Neuron (in vitro differentiated cells): ENCODE measurements around the gene PTGFRN.
"Not testable (repeated sequence)": the region's sequence is repeated elsewhere in the genome, so short reads cannot be mapped to it uniquely, and the experiment has no call there.

Experiments used
- H2AFZ ChIP-seq: one replicate; pipeline ENCODE4 v1.6.1; 2013; ENCODE audit warnings: low read depth, mild to moderate bottlenecking, inconsistent platforms, low read length, moderate library complexity
- H3K27me3 ChIP-seq: one replicate; pipeline ENCODE4 v1.6.1; 2013; ENCODE audit warnings: low read length; ENCODE audit not compliant: insufficient read depth
- H3K36me3 ChIP-seq: one replicate; pipeline ENCODE4 v1.6.1; 2013; ENCODE audit warnings: low read length; ENCODE audit not compliant: insufficient read depth
- H3K4me1 ChIP-seq: one replicate; pipeline ENCODE4 v1.6.1; 2013; ENCODE audit warnings: low read length; ENCODE audit not compliant: insufficient read depth
- H3K4me3 ChIP-seq: 2 replicates; pipeline ENCODE4 v1.5.1; 2013; ENCODE audit warnings: mild to moderate bottlenecking, low read length, moderate library complexity
- H3K9me3 ChIP-seq: one replicate; pipeline ENCODE4 v1.6.1; 2013; ENCODE audit warnings: low read length

Gene PTGFRN

DNA sequence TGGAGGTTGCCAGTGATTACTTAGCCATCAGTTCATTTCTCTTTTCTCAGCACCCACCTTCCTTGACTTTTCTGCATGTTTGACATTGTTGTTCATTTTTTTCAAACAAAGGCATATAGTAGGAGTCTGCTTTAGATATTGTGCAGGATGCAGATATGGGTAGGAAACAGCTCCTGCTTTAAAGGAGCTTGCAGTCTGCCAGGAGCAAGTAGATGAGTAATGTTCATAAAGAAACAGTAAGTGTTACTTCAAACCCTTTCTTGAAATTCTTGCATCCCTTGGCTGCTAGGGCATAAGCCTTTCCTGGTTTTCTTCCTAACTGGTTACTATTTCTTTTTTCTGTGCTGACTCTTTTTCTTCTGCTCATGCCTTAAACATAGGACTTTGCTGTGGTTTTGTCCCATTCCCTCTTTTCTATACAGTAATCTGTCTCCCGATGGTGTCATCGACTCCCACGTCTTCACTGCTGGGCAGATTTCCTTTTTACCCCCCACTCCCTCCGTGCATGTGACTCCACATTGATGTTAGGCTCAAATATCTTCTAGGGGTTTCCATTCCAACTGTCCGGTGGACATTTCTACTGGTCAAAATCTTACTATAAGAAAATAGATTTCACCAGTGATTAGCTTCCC, 20.4 kb downstream of the PTGFRN start:
- Histone ChIP-seq H3K27me3 (no peaks in the 10 kb centered on the region), H3K9me3 (peaks cover 2% of the 10 kb centered on the region), H3K4me3 (no peak overlapping the region), H3K36me3 (peaks cover 4% of the 10 kb centered on the region), H3K4me1 (peaks cover 14% of the 10 kb centered on the region), H2AFZ (no peak overlapping the region)

DNA sequence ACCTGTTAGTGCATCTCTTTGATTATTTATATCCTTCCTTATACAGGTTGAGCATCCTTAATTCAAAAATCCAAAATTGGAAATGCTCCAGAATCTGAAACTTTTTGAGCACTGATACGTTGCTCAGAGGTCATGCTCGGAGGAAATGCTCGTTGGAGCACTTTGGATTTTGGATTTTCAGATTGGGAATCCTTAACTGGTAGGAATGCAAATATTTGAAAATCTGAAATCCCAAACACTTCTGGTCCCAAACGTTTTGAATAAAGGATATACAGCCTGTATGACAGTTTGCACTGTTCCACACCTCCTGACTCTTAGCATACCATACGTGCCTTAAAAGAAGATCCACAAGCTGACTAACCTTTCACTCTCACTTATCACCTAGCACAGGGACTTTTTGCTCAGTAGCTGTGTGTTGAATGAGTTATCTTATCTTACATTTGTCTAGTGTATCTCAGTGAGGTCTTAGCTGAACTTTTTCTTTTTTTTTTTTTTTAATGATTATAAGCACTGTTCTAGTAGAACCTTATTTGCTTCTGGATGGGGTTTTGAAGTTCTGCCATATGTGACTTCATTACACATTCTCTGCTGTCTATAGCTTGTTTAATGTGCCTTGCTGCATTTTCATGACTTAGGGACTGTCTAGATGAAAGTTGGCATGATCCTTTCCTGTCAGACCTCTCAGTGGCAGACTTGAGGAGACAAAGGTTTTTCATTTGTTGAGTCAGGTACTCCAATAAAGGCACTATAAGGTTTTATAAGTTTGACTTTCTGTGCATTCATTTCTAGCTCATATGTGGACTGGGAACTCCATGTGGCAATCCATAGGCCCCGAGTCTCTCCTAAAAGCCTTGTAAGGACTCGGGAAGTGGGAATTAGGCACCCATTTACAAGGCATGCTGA, 21.6 kb downstream of the PTGFRN start:
- Histone ChIP-seq H2AFZ (no peak overlapping the region), H3K9me3 (peaks cover 2% of the 10 kb centered on the region), H3K4me3 (no peak overlapping the region), H3K4me1 (peaks cover 14% of the 10 kb centered on the region), H3K36me3 (peaks cover 4% of the 10 kb centered on the region), H3K27me3 (no peaks in the 10 kb centered on the region)

DNA sequence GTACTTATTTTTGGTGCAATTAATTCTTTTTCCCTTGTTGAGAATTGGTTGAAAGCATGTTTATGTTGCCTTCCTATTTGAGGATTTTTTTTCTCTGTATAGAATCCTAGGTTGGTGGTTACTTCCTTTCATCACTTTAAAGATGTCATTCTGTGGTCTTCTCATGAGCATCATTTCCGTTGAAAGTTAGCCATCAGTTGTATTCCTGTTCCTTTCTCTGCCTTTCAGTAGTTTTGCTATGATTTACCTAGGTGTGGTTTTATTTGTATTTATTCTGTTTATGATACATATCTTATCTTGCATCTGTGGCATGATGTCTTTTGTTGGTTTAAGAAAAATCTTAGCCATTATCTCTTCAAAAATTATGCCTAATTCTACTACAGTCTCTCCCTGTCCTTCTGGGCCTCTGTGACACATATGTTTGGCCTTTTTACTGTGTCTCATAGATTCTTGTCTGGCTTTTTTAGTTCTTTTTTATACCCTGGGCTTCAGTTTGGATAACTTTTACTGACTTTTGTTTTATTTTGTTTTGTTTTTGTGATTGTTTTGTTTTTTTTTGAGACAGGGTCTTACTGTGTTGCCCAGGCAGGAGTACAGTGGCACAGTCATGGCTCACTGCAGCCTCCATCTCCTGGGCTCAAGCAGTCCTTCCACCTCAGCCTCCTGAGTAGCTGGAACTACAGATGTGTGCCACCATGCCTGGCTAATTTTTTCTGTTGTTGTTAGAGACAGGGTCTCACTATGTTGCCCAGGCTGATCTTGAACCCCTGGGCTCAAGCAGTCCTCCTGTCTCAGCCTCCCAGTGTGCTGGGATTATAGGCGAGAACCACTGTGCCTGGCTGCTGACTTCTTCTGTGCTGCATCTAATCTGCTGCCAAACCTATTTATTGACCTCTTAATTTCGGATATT, 24.1 kb downstream of the PTGFRN start:
- Histone ChIP-seq H3K36me3 (peaks cover 4% of the 10 kb centered on the region), H3K4me3 (no peak overlapping the region), H3K4me1 (peaks cover 3% of the 10 kb centered on the region), H3K27me3 (no peaks in the 10 kb centered on the region), H2AFZ (no peak overlapping the region), H3K9me3 (peaks cover 2% of the 10 kb centered on the region)

DNA sequence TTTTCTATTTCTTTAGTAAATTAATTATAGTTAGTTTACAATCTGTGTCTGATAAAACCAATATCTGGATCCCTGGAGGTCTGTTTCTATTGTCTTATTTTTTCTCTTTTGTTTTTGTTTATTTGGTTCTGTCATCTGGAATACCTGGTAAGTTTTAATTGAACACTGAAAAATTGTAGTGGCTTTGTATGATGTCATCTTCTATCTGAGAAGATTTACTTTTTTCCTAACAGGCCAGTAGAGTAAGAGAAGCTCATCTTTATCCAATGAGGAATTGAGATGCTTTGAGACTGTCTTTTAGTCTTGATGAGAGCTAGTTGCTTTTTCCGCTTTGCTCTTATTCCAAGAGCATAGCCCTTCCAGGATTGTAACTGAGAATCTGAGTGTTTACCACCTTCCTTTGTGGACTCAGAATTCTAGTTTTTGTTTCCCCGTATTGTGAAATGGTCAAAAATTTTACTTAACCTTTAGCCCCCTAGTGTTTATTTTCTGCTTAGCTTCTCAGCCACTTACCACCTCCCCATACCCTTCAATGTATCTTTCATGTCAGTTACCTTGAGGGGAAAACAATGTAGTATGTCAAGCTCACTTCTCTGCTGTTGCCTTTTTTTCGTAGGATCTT, 25.0 kb downstream of the PTGFRN start:
- H3K4me1 ChIP-seq, result no peaks in the 10 kb centered on the region
- no peak overlapping the region for H3K4me3 ChIP-seq
- no peak overlapping the region for H2AFZ ChIP-seq
- peaks cover 2% of the 10 kb centered on the region for H3K9me3 ChIP-seq
- H3K27me3 ChIP-seq, result no peaks in the 10 kb centered on the region
- peaks cover 4% of the 10 kb centered on the region for H3K36me3 ChIP-seq

DNA sequence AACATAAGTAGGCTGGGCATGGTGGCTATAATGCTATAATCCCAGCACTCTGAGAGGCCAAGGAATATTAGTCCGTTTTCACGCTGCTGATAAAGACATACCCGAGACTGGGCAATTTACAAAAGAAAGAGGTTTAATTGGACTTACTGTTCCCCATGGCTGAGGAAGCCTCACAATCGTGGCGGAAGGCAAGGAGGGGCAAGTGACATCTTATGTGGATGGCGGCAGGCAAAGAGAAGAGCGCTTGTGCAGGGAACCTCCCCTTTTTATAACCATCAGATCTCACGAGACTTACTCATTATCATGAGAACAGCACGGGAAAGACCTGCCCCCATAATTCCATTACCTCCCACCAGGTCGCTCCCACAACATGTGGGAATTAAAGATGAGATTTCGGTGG, 28.5 kb downstream of the PTGFRN start:
- Histone ChIP-seq H2AFZ (no peak overlapping the region), H3K4me3 (no peak overlapping the region), H3K36me3 (peaks cover 10% of the 10 kb centered on the region), H3K4me1 (peaks cover 10% of the 10 kb centered on the region), H3K27me3 (no peaks in the 10 kb centered on the region), H3K9me3 (no peaks in the 10 kb centered on the region)

DNA sequence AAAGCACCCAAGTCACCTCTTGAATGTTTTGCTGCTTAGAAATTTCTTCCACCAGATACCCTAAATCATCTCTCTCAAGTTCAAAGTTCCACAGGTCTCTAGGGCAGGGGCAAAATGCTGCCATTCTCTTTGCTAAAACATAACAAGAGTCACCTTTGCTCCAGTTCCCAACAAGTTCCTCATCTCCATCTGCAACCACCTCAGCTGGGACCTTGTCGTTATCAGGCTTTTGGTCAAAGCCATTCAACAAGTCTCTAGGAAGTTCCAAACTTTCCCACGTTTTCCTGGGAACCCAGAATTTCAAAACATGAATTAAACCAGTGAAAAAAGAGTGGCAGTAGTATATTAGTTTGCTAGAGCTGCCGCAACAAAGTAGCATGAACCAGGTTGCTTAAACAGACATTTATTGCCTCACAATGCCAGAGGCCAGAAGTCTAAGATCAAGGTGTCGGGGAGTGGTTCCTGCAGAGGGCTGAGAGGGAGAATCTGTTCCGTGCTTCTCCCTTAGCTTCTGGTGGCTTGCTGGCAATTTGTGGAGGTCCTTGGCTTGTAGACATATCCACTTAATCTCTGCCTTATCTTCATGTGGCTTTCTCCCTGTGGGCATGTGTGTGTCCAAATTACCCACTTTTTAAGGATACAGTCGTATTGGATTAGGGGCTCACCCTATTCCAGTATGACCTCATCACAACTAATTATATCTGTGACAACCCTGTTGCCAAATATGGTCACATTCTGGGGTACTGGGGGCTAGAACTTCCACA, 30.2 kb downstream of the PTGFRN start:
- H3K27me3 ChIP-seq, H3K9me3 ChIP-seq, H2AFZ ChIP-seq, H3K4me3 ChIP-seq: not testable (repeated sequence)
- peaks cover 20% of the 10 kb centered on the region for H3K36me3 ChIP-seq
- peaks cover 10% of the 10 kb centered on the region for H3K4me1 ChIP-seq

DNA sequence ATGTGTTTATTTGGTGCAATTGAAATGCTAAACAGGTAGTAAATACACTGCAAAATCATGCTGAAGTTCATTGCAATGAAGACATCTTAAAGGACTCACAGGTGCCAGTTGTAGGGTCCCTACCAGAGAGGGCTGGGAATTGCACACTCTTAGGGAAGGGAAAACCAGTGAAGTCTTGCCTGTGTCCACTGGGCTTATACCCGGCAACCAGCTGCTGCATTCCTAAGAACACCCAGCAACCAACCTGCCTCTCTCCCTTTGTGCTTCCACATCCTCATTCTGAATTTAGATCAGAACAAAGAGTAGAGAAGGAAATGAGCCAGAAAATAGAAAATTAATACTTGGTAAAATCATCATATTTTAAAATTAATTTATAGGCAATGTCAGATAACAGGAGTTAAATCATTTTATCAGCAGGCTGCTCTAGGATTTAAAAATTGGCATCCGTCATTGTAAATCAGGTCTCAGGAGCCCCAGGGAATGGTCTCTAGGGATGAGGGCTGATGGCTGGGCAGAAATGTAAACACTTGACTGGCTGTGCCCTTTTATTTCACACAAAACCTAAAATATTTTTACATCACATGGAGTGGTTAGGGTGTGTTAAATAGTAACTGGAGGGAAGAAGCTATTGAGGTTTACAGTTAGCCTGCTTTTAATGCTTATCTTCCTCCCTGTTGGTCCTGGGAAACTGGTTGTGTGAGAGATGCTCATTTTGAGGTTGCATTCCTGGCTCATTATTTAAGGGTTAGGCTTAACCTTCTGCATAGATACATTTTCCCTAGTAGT, 31.3 kb downstream of the PTGFRN start:
- no peak overlapping the region for H3K4me3 ChIP-seq
- H3K9me3 ChIP-seq, result no peaks in the 10 kb centered on the region
- H2AFZ ChIP-seq, result no peak overlapping the region
- peaks cover 10% of the 10 kb centered on the region for H3K4me1 ChIP-seq
- H3K27me3 ChIP-seq, result no peaks in the 10 kb centered on the region
- peaks cover 28% of the 10 kb centered on the region for H3K36me3 ChIP-seq

DNA sequence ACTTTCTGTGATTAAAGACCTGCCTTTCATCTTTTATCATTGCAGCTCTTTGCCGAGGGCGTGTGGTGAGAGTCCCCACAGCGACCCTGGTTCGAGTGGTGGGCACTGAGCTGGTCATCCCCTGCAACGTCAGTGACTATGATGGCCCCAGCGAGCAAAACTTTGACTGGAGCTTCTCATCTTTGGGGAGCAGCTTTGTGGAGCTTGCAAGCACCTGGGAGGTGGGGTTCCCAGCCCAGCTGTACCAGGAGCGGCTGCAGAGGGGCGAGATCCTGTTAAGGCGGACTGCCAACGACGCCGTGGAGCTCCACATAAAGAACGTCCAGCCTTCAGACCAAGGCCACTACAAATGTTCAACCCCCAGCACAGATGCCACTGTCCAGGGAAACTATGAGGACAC, 32.0 kb downstream of the PTGFRN start:
- Histone ChIP-seq H2AFZ (no peak overlapping the region), H3K27me3 (no peaks in the 10 kb centered on the region), H3K4me1 (peaks cover 10% of the 10 kb centered on the region), H3K36me3 (peaks cover 30% of the 10 kb centered on the region), H3K4me3 (no peak overlapping the region), H3K9me3 (no peaks in the 10 kb centered on the region)

DNA sequence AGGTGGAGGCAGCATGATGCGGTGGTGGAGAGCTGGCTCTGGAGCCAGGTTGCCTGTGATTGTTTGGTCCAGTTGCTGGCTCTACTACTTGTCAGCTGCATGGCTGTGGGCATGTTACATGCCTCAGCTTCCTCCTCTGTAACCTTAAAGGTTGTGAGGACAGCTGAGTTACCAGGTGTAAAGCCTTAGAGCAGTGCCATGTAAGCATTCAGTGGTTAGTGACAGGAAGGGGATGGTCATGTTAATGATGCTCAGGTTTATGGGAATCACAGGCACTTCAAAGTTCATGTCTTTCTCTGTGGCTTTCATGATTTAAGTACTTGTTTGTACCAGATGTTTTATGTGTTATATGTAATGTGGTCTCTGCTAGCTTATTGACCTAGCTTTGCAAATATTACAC, 32.6 kb downstream of the PTGFRN start:
- peaks cover 32% of the 10 kb centered on the region for H3K36me3 ChIP-seq
- no peak overlapping the region for H3K4me3 ChIP-seq
- H3K4me1 ChIP-seq, result peaks cover 10% of the 10 kb centered on the region
- no peaks in the 10 kb centered on the region for H3K27me3 ChIP-seq
- no peaks in the 10 kb centered on the region for H3K9me3 ChIP-seq
- no peak overlapping the region for H2AFZ ChIP-seq

DNA sequence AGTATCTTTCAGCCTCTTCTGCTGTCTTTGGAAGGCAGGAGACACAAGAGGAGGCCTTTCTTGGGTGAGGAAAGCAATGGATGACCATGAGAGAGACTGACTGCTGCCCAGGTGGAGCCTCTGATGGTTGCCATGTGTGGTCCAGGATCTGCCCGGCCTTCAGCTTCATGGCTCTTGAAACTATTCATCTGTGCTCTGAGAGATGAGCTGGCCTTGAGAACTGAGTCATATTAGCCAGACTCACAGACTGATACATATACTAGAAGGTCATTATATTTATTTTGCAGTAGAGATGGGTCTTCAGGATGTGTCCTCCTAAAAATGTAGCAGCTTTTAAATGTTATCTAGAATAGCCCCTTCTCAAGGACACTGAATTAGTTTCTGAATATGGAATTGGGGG, 33.7 kb downstream of the PTGFRN start:
- no peaks in the 10 kb centered on the region for H3K9me3 ChIP-seq
- H3K27me3 ChIP-seq, result no peaks in the 10 kb centered on the region
- no peak overlapping the region for H2AFZ ChIP-seq
- peaks cover 35% of the 10 kb centered on the region for H3K36me3 ChIP-seq
- no peak overlapping the region for H3K4me3 ChIP-seq
- peaks cover 10% of the 10 kb centered on the region for H3K4me1 ChIP-seq

DNA sequence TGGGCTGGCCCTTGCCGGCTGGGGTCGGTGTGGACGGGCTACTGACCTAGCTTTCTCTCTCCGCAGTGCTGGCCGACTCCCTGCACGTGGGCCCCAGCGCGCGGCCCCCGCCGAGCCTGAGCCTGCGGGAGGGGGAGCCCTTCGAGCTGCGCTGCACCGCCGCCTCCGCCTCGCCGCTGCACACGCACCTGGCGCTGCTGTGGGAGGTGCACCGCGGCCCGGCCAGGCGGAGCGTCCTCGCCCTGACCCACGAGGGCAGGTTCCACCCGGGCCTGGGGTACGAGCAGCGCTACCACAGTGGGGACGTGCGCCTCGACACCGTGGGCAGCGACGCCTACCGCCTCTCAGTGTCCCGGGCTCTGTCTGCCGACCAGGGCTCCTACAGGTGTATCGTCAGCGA, 34.9 kb downstream of the PTGFRN start:
- Histone ChIP-seq H2AFZ (no peak overlapping the region), H3K4me1 (peaks cover 17% of the 10 kb centered on the region), H3K36me3 (peaks cover 38% of the 10 kb centered on the region), H3K4me3 (no peak overlapping the region), H3K9me3 (no peaks in the 10 kb centered on the region), H3K27me3 (no peaks in the 10 kb centered on the region)
